ENCODE data around the gene CLSTN1. TPM values are rescaled to one million over a fixed set of nuclear protein-coding genes. Genes with fewer than 3 reads are reported as not detected.
A peak's percentile ranks its signal among the peaks of the same experiment; 100 is the strongest.

Gene CLSTN1
- total RNA-seq, 1 experiment from 2014 or later: 100 TPM

GRCh38 chr1:9729523-9729922 is 94.2 kb downstream of the CLSTN1 start:
- WGBS (ENCODE audit: extremely low coverage, insufficient read length, low lambda C conversion rate): no CpG with 5 or more reads among the region's 12 CpGs
- no peak for TF ChIP-seq CTCF (conservative IDR thresholded peaks at IDR 0.05)
- Histone ChIP-seq H2AFZ (ENCODE audit: low read length) (no peak overlapping the region), H3K27me3 (ENCODE audit: insufficient read depth, low read length) (no peaks in the 10 kb centered on the region), H4K91ac (ENCODE audit: insufficient read length, low read depth, low read length) (no peak overlapping the region), H3K9me3 (ENCODE audit: control insufficient read depth, low read depth, low read length) (peaks cover 5% of the 10 kb centered on the region), H3T11ph (ENCODE audit: low read length) (no peak overlapping the region), H3K79me1 (ENCODE audit: insufficient read depth, low read depth, low read length, poor library complexity, severe bottlenecking) (no peaks in the 10 kb centered on the region), H3K23me2 (ENCODE audit: insufficient read length, low read depth, low read length, poor library complexity, severe bottlenecking) (no peaks in the 10 kb centered on the region), H2BK5ac (ENCODE audit: insufficient read length, low read length) (no peak overlapping the region), H3K14ac (ENCODE audit: insufficient read depth, low read length) (no peak overlapping the region), H3K4ac (ENCODE audit: low read depth, low read length) (no peak overlapping the region), H3K4me1 (ENCODE audit: insufficient read depth, low read length) (no peaks in the 10 kb centered on the region), H2AK5ac (ENCODE audit: insufficient read length, low read length) (no peak overlapping the region), H4K8ac (replicated peaks; ENCODE audit: insufficient read length, low read depth, low read length) (no peak overlapping the region), H2BK120ac (ENCODE audit: low read depth, low read length, poor library complexity, severe bottlenecking) (no peak overlapping the region), H3K56ac (ENCODE audit: insufficient read length, low read depth, low read length) (no peak overlapping the region), H3K79me2 (ENCODE audit: insufficient read depth, low read length) (no peaks in the 10 kb centered on the region), H4K5ac (ENCODE audit: insufficient read length, low read depth, low read length) (no peak overlapping the region), H2BK15ac (ENCODE audit: low read depth, low read length) (no peak overlapping the region), H3K4me2 (ENCODE audit: insufficient read depth, insufficient read length, low read length) (no peak overlapping the region), H2BK20ac (ENCODE audit: low read depth, low read length, poor library complexity, severe bottlenecking) (no peak overlapping the region), H3K27ac (ENCODE audit: insufficient read length, low read depth, low read length) (no peak overlapping the region), H3K9ac (ENCODE audit: extremely low read depth, insufficient read length, low read length) (no peak overlapping the region), H3K18ac (ENCODE audit: insufficient read length, low read depth, low read length) (no peak overlapping the region), H3K23ac (ENCODE audit: insufficient read length, low read depth, low read length) (no peak overlapping the region), H2BK12ac (ENCODE audit: insufficient read length, low read depth, low read length) (no peak overlapping the region), H4K20me1 (ENCODE audit: control insufficient read depth, insufficient read depth, insufficient read length) (no peaks in the 10 kb centered on the region)
- Mint-ChIP-seq H3K4me1 (no peaks in the 10 kb centered on the region; a peak in 1 of 4 replicates), H3K4me3 (no peak overlapping the region), H3K27me3 (ENCODE audit: low read depth) (peaks cover 2% of the 10 kb centered on the region; the same call in 1 of the 2 replicates), H3K9me3 (no peaks in the 10 kb centered on the region), H3K36me3 (ENCODE audit: insufficient read depth in 1 of 3, low read depth in 3 of 3) (peaks cover 50 to 78% (median 66%) of the 10 kb centered on the region in 3 experiments), H3K27ac (peak overlapping the region in 2 of 3 experiments; percentile 15 to 70; a peak in 1 of 7 replicates)
- no peak for DNase-seq
